SK-N-SH treated with all-trans-retinoic acid at 6 μM for 48 hours (cell line): ENCODE measurements around the gene SDHA.
"Not testable (repeated sequence)": the region's sequence is repeated elsewhere in the genome, so short reads cannot be mapped to it uniquely, and the experiment has no call there.

ENCODE experiments used
- ATAC-seq: fragments of 200-7000 bp; cut with Tn5 transposase; 3 replicates; pipeline ENCODE4 v1.9.1; 2020; ENCODE audit warnings: mild to moderate bottlenecking, moderate library complexity
- ARNTL ChIP-seq: fragments of 450-650 bp; formaldehyde crosslinking; IDR thresholded peaks from 2 replicates; pipeline ENCODE4 v1.5.0; 2020; ENCODE audit warnings: low read depth, mild to moderate bottlenecking, moderate library complexity, borderline replicate concordance
- BACH2 ChIP-seq: fragments of 250-450 bp; sonication (Bioruptor Pico); IDR thresholded peaks from 2 replicates; pipeline ENCODE4 v1.9.0; 2021; ENCODE audit warnings: mild to moderate bottlenecking, borderline replicate concordance
- CSDC2 ChIP-seq: fragments of 250-450 bp; sonication (Bioruptor Pico); IDR thresholded peaks from 2 replicates; pipeline ENCODE4 v1.5.0; 2020; ENCODE audit warnings: mild to moderate bottlenecking, moderate library complexity
- CSRNP3 ChIP-seq: fragments of 250-450 bp; sonication (Bioruptor Pico); IDR thresholded peaks from 2 replicates; pipeline ENCODE4 v1.5.1; 2021; ENCODE audit warnings: mild to moderate bottlenecking, moderate library complexity
- ESRRG ChIP-seq: fragments of 250-450 bp; sonication (Bioruptor Pico); IDR thresholded peaks from 2 replicates; pipeline ENCODE4 v1.6.1; 2021; ENCODE audit warnings: mild to moderate bottlenecking
- ISL1 ChIP-seq: fragments of 250-450 bp; sonication (Bioruptor Pico); IDR thresholded peaks from 2 replicates; pipeline ENCODE4 v2.1.2; 2022; ENCODE audit warnings: mild to moderate bottlenecking, moderate library complexity
- PATZ1 ChIP-seq: fragments of 250-450 bp; sonication (Bioruptor Pico); IDR thresholded peaks from 2 replicates; pipeline ENCODE4 v1.8.0; 2020; ENCODE audit warnings: mild to moderate bottlenecking, moderate library complexity, borderline replicate concordance
- PPARA ChIP-seq: fragments of 250-450 bp; sonication (Bioruptor Pico); IDR thresholded peaks from 2 replicates; pipeline ENCODE4 v1.5.0; 2020; ENCODE audit warnings: mild to moderate bottlenecking, borderline replicate concordance
- RARB ChIP-seq: fragments of 250-450 bp; sonication (Bioruptor Pico); IDR thresholded peaks from 2 replicates; pipeline ENCODE4 v1.8.0; 2021; ENCODE audit warnings: mild to moderate bottlenecking, moderate library complexity
- SNAI2 ChIP-seq: fragments of 250-450 bp; sonication (Bioruptor Pico); IDR thresholded peaks from 2 replicates; pipeline ENCODE4 v1.5.0; 2020; ENCODE audit warnings: mild to moderate bottlenecking, moderate library complexity
- TCF4 ChIP-seq: fragments of 250-450 bp; sonication (Bioruptor Pico); IDR thresholded peaks from 2 replicates; pipeline ENCODE4 v1.8.0; 2021; ENCODE audit warnings: mild to moderate bottlenecking, moderate library complexity, borderline replicate concordance
- TOX ChIP-seq: fragments of 250-450 bp; sonication (Bioruptor Pico); IDR thresholded peaks from 2 replicates; pipeline ENCODE4 v1.8.0; 2021; ENCODE audit warnings: mild to moderate bottlenecking, moderate library complexity, borderline replicate concordance
- ZC3H10 ChIP-seq: fragments of 250-450 bp; sonication (Bioruptor Pico); IDR thresholded peaks from 2 replicates; pipeline ENCODE4 v1.5.1; 2021; ENCODE audit warnings: mild to moderate bottlenecking, moderate library complexity
- ZFP30 ChIP-seq: fragments of 450-650 bp; formaldehyde crosslinking; IDR thresholded peaks from 2 replicates; pipeline ENCODE4 v1.5.0; 2022; ENCODE audit warnings: mild to moderate bottlenecking, moderate library complexity
- ZNF565 ChIP-seq: fragments of 450-650 bp; formaldehyde crosslinking; conservative IDR thresholded peaks from 2 replicates; pipeline ENCODE4 v1.5.0; 2020; ENCODE audit warnings: low read depth, mild to moderate bottlenecking, moderate library complexity
- ZNF70 ChIP-seq: fragments of 450-650 bp; formaldehyde crosslinking; IDR thresholded peaks from 2 replicates; pipeline ENCODE4 v1.5.0; 2020; ENCODE audit warnings: mild to moderate bottlenecking, moderate library complexity
- ZNF8 ChIP-seq: fragments of 450-650 bp; formaldehyde crosslinking; IDR thresholded peaks from 2 replicates; pipeline ENCODE4 v1.5.0; 2020; ENCODE audit warnings: mild to moderate bottlenecking, moderate library complexity
- TF ChIP-seq, protein P1 (sequence below): fragments of 250-450 bp; sonication (Bioruptor Pico); IDR thresholded peaks from 2 replicates; pipeline ENCODE4 v1.5.0; 2020; ENCODE audit warnings: mild to moderate bottlenecking, moderate library complexity

Gene SDHA

GRCh38 chr5:192970-193831, 24.9 kb upstream of the SDHA start (continued):
- no peak for TF ChIP-seq CSRNP3 (CRISPR knock-in tag)
- no peak for TF ChIP-seq ESRRG (CRISPR knock-in tag)
- TF ChIP-seq TOX (CRISPR knock-in tag): no peak
- no peak for TF ChIP-seq BACH2
- no peak for TF ChIP-seq ZNF8
- no peak for TF ChIP-seq ZNF565 (CRISPR knock-in tag)
- TF ChIP-seq, all 23 proteins: peak for 0

- no peak for TF ChIP-seq ZNF70
- no peak for TF ChIP-seq ZNF565 (CRISPR knock-in tag)
- no peak for TF ChIP-seq ZFP30
- TF ChIP-seq ISL1: no peak
- no peak for ATAC-seq
Observed at GRCh38 chr5:194102-194501, 24.0 kb upstream of the SDHA start.

- TF ChIP-seq TOX (CRISPR knock-in tag) (no peak), PATZ1 (CRISPR knock-in tag) (no peak), ZNF70 (no peak), PPARA (CRISPR knock-in tag) (no peak), ARNTL (CRISPR knock-in tag) (no peak), ESRRG (CRISPR knock-in tag) (no peak), ZNF565 (CRISPR knock-in tag) (no peak), ZFP30 (no peak), TCF4 (CRISPR knock-in tag) (no peak)
- TF ChIP-seq, all 23 proteins: peak for 0
- no peak for ATAC-seq
Observed at GRCh38 chr5:194603-195209, 23.4 kb upstream of the SDHA start.

DNA sequence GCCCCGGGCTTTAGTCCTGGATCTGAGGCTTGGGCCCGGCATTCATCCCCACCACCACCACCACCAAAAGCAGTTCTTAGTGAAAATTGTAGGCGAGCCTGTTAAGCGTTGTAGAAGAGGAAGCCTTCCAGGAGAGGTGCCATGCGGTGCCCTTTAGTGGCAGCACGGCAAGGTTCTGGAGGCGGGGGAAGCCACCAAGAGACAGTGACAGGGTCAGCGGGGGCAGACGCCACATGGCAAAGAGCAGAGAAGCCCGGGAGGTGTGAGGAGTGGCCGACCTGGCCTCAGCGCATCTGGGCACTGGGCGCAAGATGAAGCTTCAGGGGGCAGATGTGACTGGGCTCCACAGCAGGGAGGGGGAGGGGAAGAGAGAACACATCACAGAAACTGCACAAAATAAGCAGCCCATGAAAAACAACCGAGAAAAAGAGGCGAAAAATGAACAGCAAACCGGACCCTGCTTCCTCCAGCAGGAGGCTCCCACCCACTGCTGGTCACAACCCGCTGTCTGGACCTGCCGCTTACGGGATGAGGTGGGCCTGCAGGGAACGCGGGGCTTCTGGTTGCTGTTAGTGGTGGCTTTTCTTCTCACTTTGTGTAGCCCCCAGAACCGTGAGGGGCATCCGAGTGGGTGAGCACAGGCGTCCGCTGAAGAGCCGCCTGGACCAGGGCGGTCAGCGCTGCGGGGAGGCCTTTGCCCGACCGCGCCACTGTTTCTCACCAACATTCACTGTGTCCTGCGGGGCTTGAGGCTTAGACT, 22.5 kb upstream of the SDHA start:
- ATAC-seq: no peak
- TF ChIP-seq ZNF70 (no peak), CSDC2 (CRISPR knock-in tag) (no peak), PPARA (CRISPR knock-in tag) (no peak), ZNF8 (no peak), ZC3H10 (CRISPR knock-in tag) (no peak)
- TF ChIP-seq, protein P1, sequence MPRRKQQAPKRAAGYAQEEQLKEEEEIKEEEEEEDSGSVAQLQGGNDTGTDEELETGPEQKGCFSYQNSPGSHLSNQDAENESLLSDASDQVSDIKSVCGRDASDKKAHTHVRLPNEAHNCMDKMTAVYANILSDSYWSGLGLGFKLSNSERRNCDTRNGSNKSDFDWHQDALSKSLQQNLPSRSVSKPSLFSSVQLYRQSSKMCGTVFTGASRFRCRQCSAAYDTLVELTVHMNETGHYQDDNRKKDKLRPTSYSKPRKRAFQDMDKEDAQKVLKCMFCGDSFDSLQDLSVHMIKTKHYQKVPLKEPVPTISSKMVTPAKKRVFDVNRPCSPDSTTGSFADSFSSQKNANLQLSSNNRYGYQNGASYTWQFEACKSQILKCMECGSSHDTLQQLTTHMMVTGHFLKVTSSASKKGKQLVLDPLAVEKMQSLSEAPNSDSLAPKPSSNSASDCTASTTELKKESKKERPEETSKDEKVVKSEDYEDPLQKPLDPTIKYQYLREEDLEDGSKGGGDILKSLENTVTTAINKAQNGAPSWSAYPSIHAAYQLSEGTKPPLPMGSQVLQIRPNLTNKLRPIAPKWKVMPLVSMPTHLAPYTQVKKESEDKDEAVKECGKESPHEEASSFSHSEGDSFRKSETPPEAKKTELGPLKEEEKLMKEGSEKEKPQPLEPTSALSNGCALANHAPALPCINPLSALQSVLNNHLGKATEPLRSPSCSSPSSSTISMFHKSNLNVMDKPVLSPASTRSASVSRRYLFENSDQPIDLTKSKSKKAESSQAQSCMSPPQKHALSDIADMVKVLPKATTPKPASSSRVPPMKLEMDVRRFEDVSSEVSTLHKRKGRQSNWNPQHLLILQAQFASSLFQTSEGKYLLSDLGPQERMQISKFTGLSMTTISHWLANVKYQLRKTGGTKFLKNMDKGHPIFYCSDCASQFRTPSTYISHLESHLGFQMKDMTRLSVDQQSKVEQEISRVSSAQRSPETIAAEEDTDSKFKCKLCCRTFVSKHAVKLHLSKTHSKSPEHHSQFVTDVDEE (CRISPR knock-in tag): no peak

DNA sequence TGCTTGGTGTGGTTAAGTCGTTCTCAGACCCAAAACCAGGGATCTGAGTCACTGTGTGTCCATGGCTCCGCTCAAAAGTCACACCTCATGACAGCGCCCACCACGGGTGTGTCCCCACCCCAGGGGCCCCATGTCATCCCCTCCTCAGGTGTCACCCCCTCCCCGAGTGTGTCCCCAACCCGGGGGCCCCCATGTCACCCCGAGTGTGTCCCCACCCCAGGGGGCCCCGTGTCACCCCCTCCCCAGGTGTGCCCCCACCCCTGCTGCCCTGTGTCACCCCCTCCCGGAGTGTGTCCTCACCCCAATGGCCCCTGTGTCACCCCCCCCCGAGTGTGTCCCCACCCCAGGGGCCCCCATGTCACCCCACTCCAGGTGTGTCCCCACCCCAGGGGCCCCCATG, 21.8 kb upstream of the SDHA start:
- no peak for ATAC-seq
- TF ChIP-seq ZNF565 (CRISPR knock-in tag) (no peak), ARNTL (CRISPR knock-in tag) (no peak), TOX (CRISPR knock-in tag) (no peak), SNAI2 (CRISPR knock-in tag) (no peak), CSRNP3 (CRISPR knock-in tag) (no peak), RARB (no peak)
- TF ChIP-seq, all 23 proteins: peak for 0

DNA sequence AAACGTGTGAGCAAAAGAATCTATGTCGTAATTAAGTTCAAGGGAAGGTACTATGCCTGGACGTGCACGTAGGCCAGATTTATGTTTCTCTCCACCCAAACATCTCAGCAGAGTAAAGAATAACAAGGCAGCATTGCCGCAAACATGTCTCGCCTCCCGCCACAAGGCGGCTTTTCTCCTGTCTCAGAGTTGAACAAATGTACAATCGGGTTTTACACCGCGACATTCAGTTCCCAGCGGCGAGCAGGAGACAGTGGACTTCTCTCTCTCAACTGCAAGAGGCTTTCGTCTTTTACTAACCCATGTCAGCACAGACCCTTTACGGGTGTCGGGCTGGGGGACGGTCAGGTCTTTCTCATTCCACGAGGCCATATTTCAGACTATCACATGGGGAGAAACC, 21.1 kb upstream of the SDHA start:
- not testable (repeated sequence) for ATAC-seq
